Endothelial cell of umbilical vein (primary cell): ENCODE measurements around the gene BSPRY. TPM values are rescaled to one million over a fixed set of nuclear protein-coding genes. Genes with fewer than 3 reads are reported as not detected.
"Not testable (repeated sequence)": the region's sequence is repeated elsewhere in the genome, so short reads cannot be mapped to it uniquely, and the experiment has no call there.

Source experiments
- BruUV-seq: library from RNA; stranded (reverse); fragments of 400-500 nt; replicated peaks from 2 replicates; lab custom pipeline; 2021; lab: Mats Ljungman, UMichigan
- CTCF ChIA-PET: fragments of 300-600, 350-600 bp; sonication (Branson Sonifier 250); formaldehyde crosslinking; loops from one replicate; lab custom pipeline; 2021; ENCODE audit warnings: antibody characterized with exemption, inconsistent platforms; lab: Charles Lee
- POLR2A ChIA-PET: fragments of 300-600, 350-600 bp; sonication (Branson Sonifier 250); formaldehyde crosslinking; loops from one replicate; lab custom pipeline; 2021; ENCODE audit warnings: antibody characterized with exemption, inconsistent platforms; lab: Charles Lee
- DNase-seq: peaks from one replicate; pipeline ENCODE4 v3.0.0-alpha.2; 2011; ENCODE audit warnings: low read depth, low spot score
- FAIRE-seq: peaks from 2 replicates; lab custom pipeline; 2011; peaks lifted over from hg19 to GRCh38; lab: Jason Lieb, UNC
- H2AFZ ChIP-seq: 2 replicates; pipeline ENCODE4 v1.6.0; 2012; ENCODE audit warnings: low read depth, low read length, control low read depth, inconsistent platforms
- H3K27ac ChIP-seq: 2 replicates; pipeline ENCODE4 v1.5.1; 2011; ENCODE audit warnings: low read depth, mild to moderate bottlenecking, control low read depth, low read length, moderate library complexity; ENCODE audit not compliant: insufficient read depth
- H3K27me3 ChIP-seq, 2 experiments: 2 replicates each; pipeline versions ENCODE4 v1.6.0 to v1.6.1; 2011; ENCODE audit warnings: low read length in 2 of 2, mixed read lengths in 1 of 2; ENCODE audit not compliant: control insufficient read depth in 2 of 2, insufficient read depth in 2 of 2
- H3K36me3 ChIP-seq, 2 experiments: 2 replicates in 1 of 2; 3 replicates in 1 of 2; pipeline ENCODE4 v1.5.1; 2011; ENCODE audit warnings: low read length in 2 of 2, mild to moderate bottlenecking in 1 of 2, moderate library complexity in 1 of 2; ENCODE audit not compliant: control insufficient read depth in 2 of 2, insufficient read depth in 2 of 2; ENCODE audit errors: extremely low read depth in 1 of 2
- H3K4me1 ChIP-seq: 3 replicates; pipeline ENCODE4 v1.5.1; 2011; ENCODE audit warnings: mild to moderate bottlenecking, low read length; ENCODE audit not compliant: control insufficient read depth, insufficient read depth; ENCODE audit errors: extremely low read depth
- H3K4me2 ChIP-seq: 2 replicates; pipeline ENCODE4 v1.6.1; 2011; ENCODE audit warnings: low read length, control low read depth, mixed read lengths; ENCODE audit not compliant: insufficient read depth
- H3K4me3 ChIP-seq, 3 experiments: fragments of 200-600 bp in 1 of 3; sonication (generic), shearing (Covaris generic) in 1 of 3; replicated peaks in 1 of 3; 2 replicates each; pipeline ENCODE4 v1.5.1; 2011 to 2016; ENCODE audit warnings: control low read depth in 3 of 3, low read length in 3 of 3, mild to moderate bottlenecking in 2 of 3, inconsistent platforms in 1 of 3, low read depth in 1 of 3, moderate library complexity in 1 of 3; ENCODE audit not compliant: insufficient read depth in 1 of 3
- H3K79me2 ChIP-seq: 2 replicates; pipeline ENCODE4 v1.6.0; 2012; ENCODE audit warnings: low read length, inconsistent platforms; ENCODE audit not compliant: control insufficient read depth, insufficient read depth
- H3K9ac ChIP-seq: replicated peaks from 2 replicates; pipeline ENCODE3; 2011; ENCODE audit warnings: low read length, control low read depth; ENCODE audit not compliant: insufficient read depth; ENCODE audit errors: extremely low read depth
- H3K9me1 ChIP-seq: replicated peaks from 3 replicates; pipeline ENCODE4 v1.6.0; 2011; ENCODE audit warnings: mild to moderate bottlenecking, low read length; ENCODE audit not compliant: control insufficient read depth, insufficient read depth; ENCODE audit errors: extremely low read depth
- H3K9me3 ChIP-seq: replicated peaks from 2 replicates; pipeline ENCODE4 v1.5.1; 2012; ENCODE audit warnings: low read length, inconsistent platforms; ENCODE audit not compliant: control insufficient read depth, insufficient read depth
- H4K20me1 ChIP-seq: replicated peaks from 2 replicates; pipeline ENCODE3; 2011; ENCODE audit warnings: mild to moderate bottlenecking, low read length; ENCODE audit not compliant: control insufficient read depth, insufficient read depth; ENCODE audit errors: extremely low read depth
- CTCF ChIP-seq, 2 donors: IDR thresholded peaks; 1 replicate in 1 of 2; 2 replicates in 1 of 2; pipeline ENCODE4 v1.5.1; 2011; ENCODE audit warnings: low read length in 2 of 2, mild to moderate bottlenecking in 2 of 2, moderate library complexity in 2 of 2, control low read depth in 1 of 2, inconsistent platforms in 1 of 2, low read depth in 1 of 2; ENCODE audit not compliant: insufficient read depth in 1 of 2; ENCODE audit errors: extremely low read depth in 1 of 2
- EZH2 ChIP-seq: IDR thresholded peaks from 2 replicates; pipeline ENCODE4 v1.6.1; 2012; ENCODE audit warnings: borderline replicate concordance, low read depth, mild to moderate bottlenecking, moderate library complexity, low read length, inconsistent platforms; ENCODE audit not compliant: severe bottlenecking
- FOS ChIP-seq: IDR thresholded peaks from 2 replicates; pipeline ENCODE4 v1.6.1; 2011; ENCODE audit warnings: mild to moderate bottlenecking, low read length, moderate library complexity, borderline replicate concordance; ENCODE audit not compliant: insufficient read depth
- GATA2 ChIP-seq: IDR thresholded peaks from 2 replicates; pipeline ENCODE4 v1.7.0; 2011; ENCODE audit warnings: low read depth, mild to moderate bottlenecking, moderate library complexity, mixed read lengths, low read length; ENCODE audit not compliant: insufficient read length, insufficient read depth
- JUN ChIP-seq: IDR thresholded peaks from 2 replicates; pipeline ENCODE4 v1.6.1; 2011; ENCODE audit warnings: borderline replicate concordance, low read depth; ENCODE audit not compliant: insufficient read length, insufficient read depth
- MAX ChIP-seq: IDR thresholded peaks from 2 replicates; pipeline ENCODE4 v1.6.1; 2011; ENCODE audit not compliant: insufficient read depth, insufficient read length
- MYC ChIP-seq: IDR thresholded peaks from one replicate; pipeline ENCODE4 v1.6.1; 2011; ENCODE audit warnings: mild to moderate bottlenecking, low read depth, low read length
- POLR2A ChIP-seq: IDR thresholded peaks from 2 replicates; pipeline ENCODE4 v1.6.1; 2012; ENCODE audit warnings: low read depth, mild to moderate bottlenecking, control low read depth, low read length
- POLR2AphosphoS5 ChIP-seq: IDR thresholded peaks from 2 replicates; pipeline ENCODE4 v1.6.1; 2012; ENCODE audit warnings: low read depth, mild to moderate bottlenecking, control low read depth, low read length, moderate library complexity; ENCODE audit not compliant: insufficient read depth
- dilution Hi-C: fragments of 300-500 bp; cut with MboI; formaldehyde crosslinking; loops from one replicate; pipeline ENCODE4 v1.15.0; 2019; ENCODE audit warnings: low sequenced_read_pairs; ENCODE audit not compliant: extremely low pct_ligation_motif_present
- intact Hi-C: fragments of 100-400 bp; cut with micrococcal nuclease; formaldehyde crosslinking; loops from one replicate; pipeline ENCODE4 v1.10.0; 2022
- polyA plus RNA-seq, 4 experiments: library from polyadenylated mRNA; depleted of rRNA in 3 of 4; stranded (reverse) in 3 of 4; unstranded in 1 of 4; fragments of >200 nt; gene quantifications; 2 replicates each; pipeline versions ENCODE4 v1.2.1 to v1.2.3, GENCODE V29; 2011 to 2012; ENCODE audit warnings: missing spikeins in 1 of 4
- total RNA-seq: library from RNA; stranded (reverse); gene quantifications from 2 replicates; pipeline ENCODE4 v1.2.3, GENCODE V29; 2021

BSPRY gene
- total and polyA plus RNA-seq, 2 donors (not counting 3 experiments of a cell fraction or from before 2014, with no cell fraction given): not detected

GRCh38 chr9:113376634-113377567 lies 27.6 kb downstream of the BSPRY start, which contains the start of gene HDHD3:
Gene HDHD3 (minus strand): TSS chr9:113376986. CDS start chr9:113374354, 2,632 bp downstream.
- no peaks in the 10 kb centered on the region for H4K20me1 ChIP-seq
- H3K4me3 ChIP-seq: peak within 1 kb of the TSS; percentile 61 to 93 (median 83)
- H3K9me1 ChIP-seq: no peaks in the 10 kb centered on the region
- intact Hi-C loops: no loop called here
- H3K4me1 ChIP-seq: no peaks in the 10 kb centered on the region
- H3K4me2 ChIP-seq: peak within 1 kb of the TSS; percentile 78
- TF ChIP-seq CTCF (IDR thresholded peaks at IDR 0.05; ENCODE audit: extremely low read depth in 1 of 2, insufficient read depth in 1 of 2, low read depth in 1 of 2, low read length in 2 of 2) (no peak), JUN (no peak), POLR2A (peak; percentile 58), FOS (no peak), POLR2AphosphoS5 (peak; percentile 37), GATA2 (no peak), MYC (no peak), EZH2 (no peak), MAX (no peak)
- H3K9ac ChIP-seq: peak within 1 kb of the TSS; percentile 78
- H2AFZ ChIP-seq: peak within 1 kb of the TSS; percentile 100
- FAIRE-seq: peak; percentile 60
- H3K36me3 ChIP-seq: peaks cover 0 to 7% of the 10 kb centered on the region in 2 experiments
- H3K27ac ChIP-seq: peak within 1 kb of the TSS; percentile 40
- CTCF ChIA-PET: interaction anchor here (0.8 to 1.0 kb wide), 2 partner anchors 24 to 28 kb away, joined by 4 to 5 read pairs; partner anchors contain the start of gene ALAD
- DNase-seq: peak; percentile 74
- no peaks in the 10 kb centered on the region for H3K9me3 ChIP-seq
- no TSS peak for BruUV-seq
- no peaks in the 10 kb centered on the region for H3K79me2 ChIP-seq
- POLR2A ChIA-PET: no interaction called here
- dilution Hi-C loops: no loop called here
- H3K27me3 ChIP-seq: no peaks in the 10 kb centered on the region

DNA sequence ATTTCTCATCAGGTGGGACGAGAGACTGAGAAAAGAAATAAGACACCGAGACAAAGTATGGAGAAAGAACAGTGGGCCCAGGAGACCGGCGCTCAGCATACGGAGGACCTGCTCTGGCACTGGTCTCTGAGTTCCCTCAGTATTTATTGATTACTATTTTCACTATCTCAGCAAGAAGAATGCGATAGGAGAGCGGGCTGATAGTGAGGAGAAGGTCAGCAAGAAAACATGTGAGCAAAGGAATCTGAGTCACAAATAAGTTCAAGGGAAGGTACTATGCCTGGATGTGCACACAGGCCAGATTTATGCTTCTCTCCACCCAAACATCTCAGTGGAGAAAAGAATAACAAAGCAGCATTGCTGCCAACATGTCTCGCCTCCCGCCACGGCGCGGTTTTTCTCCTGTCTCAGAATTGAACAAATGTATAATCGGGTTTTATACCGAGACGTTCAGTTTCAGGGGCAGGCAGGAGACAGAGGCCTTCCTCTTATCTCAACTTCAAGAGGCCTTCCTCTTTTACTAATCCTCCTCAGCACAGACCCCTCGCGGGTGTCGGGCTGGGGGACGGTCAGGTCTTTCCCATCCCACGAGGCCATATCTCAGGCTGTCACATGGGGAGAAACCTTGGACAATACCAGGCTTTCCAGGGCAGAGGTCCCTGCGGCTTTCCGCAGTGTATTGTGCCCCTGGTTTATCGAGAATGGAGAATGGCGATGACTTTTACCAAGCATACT lies 29.9 kb downstream of the BSPRY start:
- intact Hi-C loops, POLR2A ChIA-PET: not testable (repeated sequence)

More for the DNA sequence above, 29.9 kb downstream of the BSPRY start:
- DNase-seq, H3K27me3 ChIP-seq, dilution Hi-C loops, H3K9me1 ChIP-seq, H3K27ac ChIP-seq, H4K20me1 ChIP-seq, H3K36me3 ChIP-seq, H3K9me3 ChIP-seq, FAIRE-seq, H3K4me2 ChIP-seq, H3K4me1 ChIP-seq, H3K4me3 ChIP-seq, H3K9ac ChIP-seq, BruUV-seq, CTCF ChIA-PET, H3K79me2 ChIP-seq, H2AFZ ChIP-seq: not testable (repeated sequence)
